ENCODE measurements around the gene PCSK7.
"Not testable (repeated sequence)": the region's sequence is repeated elsewhere in the genome, so short reads cannot be mapped to it uniquely, and the experiment has no call there.

PCSK7 gene

DNA sequence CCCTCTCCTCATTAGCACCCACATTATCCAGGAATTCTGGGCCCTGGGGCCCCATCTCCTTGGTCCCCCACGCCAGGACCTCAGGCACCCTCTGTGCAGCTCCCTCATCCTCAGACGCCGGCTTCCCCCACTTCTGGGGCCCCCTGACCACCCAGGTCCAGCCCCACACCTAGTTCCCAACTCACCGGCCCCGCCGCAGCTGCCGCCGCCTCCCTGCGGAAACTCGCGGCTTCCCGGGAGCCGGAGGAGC is at the start of gene PCSK7:
Gene PCSK7 (minus strand): TSS at position 232 of the 250 bp plus-strand sequence. CDS start 2,229 bp downstream, outside the sequence.
- Mint-ChIP-seq H3K36me3 (ENCODE audit: low read depth) (peaks cover 11% of the 10 kb centered on the region), H3K27ac (peak within 1 kb of the TSS; percentile 99), H3K27me3 (ENCODE audit: low read depth, poor library complexity) (no peaks in the 10 kb centered on the region), H3K4me3 (peak within 1 kb of the TSS; percentile 98), H3K4me1 (peaks cover 40% of the 10 kb centered on the region), H3K9me3 (no peaks in the 10 kb centered on the region)
- DNase-seq = peak; percentile 80
- TF ChIP-seq CTCF (IDR thresholded peaks at IDR 0.05) = no peak

GRCh38 chr11:117281159-117281558 is 49.3 kb upstream of the PCSK7 start:
- TF ChIP-seq CTCF (IDR thresholded peaks at IDR 0.05) = no peak
- no peak for DNase-seq
- H3K4me1 Mint-ChIP-seq = no peaks in the 10 kb centered on the region
- no peak overlapping the region for H3K27ac Mint-ChIP-seq
- H3K27me3 Mint-ChIP-seq (ENCODE audit: low read depth, poor library complexity) = no peaks in the 10 kb centered on the region
- no peaks in the 10 kb centered on the region for H3K9me3 Mint-ChIP-seq
- no peak overlapping the region for H3K4me3 Mint-ChIP-seq
- peaks cover 64% of the 10 kb centered on the region for H3K36me3 Mint-ChIP-seq (ENCODE audit: low read depth)

GRCh38 chr11:117279711-117280376 is 48.0 kb upstream of the PCSK7 start:
- H3K4me1 Mint-ChIP-seq = no peaks in the 10 kb centered on the region
- no peak overlapping the region for H3K27ac Mint-ChIP-seq
- no peak for DNase-seq
- TF ChIP-seq CTCF (IDR thresholded peaks at IDR 0.05) = no peak
- no peak overlapping the region for H3K4me3 Mint-ChIP-seq
- no peaks in the 10 kb centered on the region for H3K9me3 Mint-ChIP-seq
- H3K36me3 Mint-ChIP-seq (ENCODE audit: low read depth) = peaks cover 64% of the 10 kb centered on the region
- H3K27me3 Mint-ChIP-seq (ENCODE audit: low read depth, poor library complexity) = no peaks in the 10 kb centered on the region

GRCh38 chr11:117278347-117278746 is 46.5 kb upstream of the PCSK7 start:
- DNase-seq = no peak
- TF ChIP-seq CTCF (IDR thresholded peaks at IDR 0.05) = no peak
- Mint-ChIP-seq H3K9me3 (peaks cover 4% of the 10 kb centered on the region), H3K36me3 (ENCODE audit: low read depth) (peaks cover 66% of the 10 kb centered on the region), H3K27ac (peak overlapping the region; percentile 72), H3K27me3 (ENCODE audit: low read depth, poor library complexity) (no peaks in the 10 kb centered on the region), H3K4me3 (no peak overlapping the region), H3K4me1 (no peaks in the 10 kb centered on the region)

GRCh38 chr11:117273550-117274289 is 41.8 kb upstream of the PCSK7 start:
- TF ChIP-seq CTCF (IDR thresholded peaks at IDR 0.05) = no peak
- H3K27ac Mint-ChIP-seq = no peak overlapping the region

GRCh38 chr11:117272175-117272574 is 40.3 kb upstream of the PCSK7 start:
- Mint-ChIP-seq H3K9me3 (peaks cover 18% of the 10 kb centered on the region), H3K36me3 (ENCODE audit: low read depth) (peaks cover 68% of the 10 kb centered on the region)
- H3K27ac Mint-ChIP-seq; DNase-seq; H3K27me3 Mint-ChIP-seq (ENCODE audit: low read depth, poor library complexity); H3K4me1 Mint-ChIP-seq; H3K4me3 Mint-ChIP-seq: not testable (repeated sequence)

More at GRCh38 chr11:117273550-117274289, 41.8 kb upstream of the PCSK7 start:
- Mint-ChIP-seq H3K4me3 (no peak overlapping the region), H3K36me3 (ENCODE audit: low read depth) (peaks cover 59% of the 10 kb centered on the region), H3K9me3 (peaks cover 18% of the 10 kb centered on the region), H3K27me3 (ENCODE audit: low read depth, poor library complexity) (no peaks in the 10 kb centered on the region), H3K4me1 (no peaks in the 10 kb centered on the region)
- DNase-seq = no peak
